Mesendoderm (in vitro differentiated cells): ENCODE results near the gene HAPLN2.

Experiments
- DNase-seq: peaks from one replicate; pipeline ENCODE4 v3.0.0; 2013
- H2AK5ac ChIP-seq: 2 replicates; pipeline ENCODE4 v1.6.1; 2013; ENCODE audit warnings: low read length, inconsistent platforms
- H2BK120ac ChIP-seq: 2 replicates; pipeline ENCODE4 v1.6.1; 2013; ENCODE audit warnings: low read depth, mild to moderate bottlenecking, low read length, moderate library complexity, mixed read lengths
- H2BK15ac ChIP-seq: replicated peaks from 2 replicates; pipeline ENCODE4 v1.6.1; 2013; ENCODE audit warnings: low read depth, mild to moderate bottlenecking, moderate library complexity
- H2BK5ac ChIP-seq: 2 replicates; pipeline ENCODE4 v1.6.1; 2013; ENCODE audit warnings: low read length, inconsistent platforms
- H3K18ac ChIP-seq: 2 replicates; pipeline ENCODE4 v1.6.1; 2013; ENCODE audit warnings: mild to moderate bottlenecking, low read length, mixed read lengths
- H3K23ac ChIP-seq: one replicate; pipeline ENCODE4 v1.6.1; 2013; ENCODE audit warnings: low read length
- H3K27ac ChIP-seq: 2 replicates; pipeline ENCODE4 v1.5.1; 2013; ENCODE audit warnings: low read depth, mild to moderate bottlenecking, inconsistent platforms, low read length, moderate library complexity
- H3K27me3 ChIP-seq: 2 replicates; pipeline ENCODE4 v1.6.1; 2013; ENCODE audit warnings: low read length, control low read depth, mild to moderate bottlenecking, inconsistent platforms; ENCODE audit not compliant: insufficient read depth, poor library complexity
- H3K36me3 ChIP-seq: 2 replicates; pipeline ENCODE4 v1.6.1; 2013; ENCODE audit warnings: low read length, inconsistent platforms; ENCODE audit not compliant: control insufficient read depth, insufficient read depth
- H3K4ac ChIP-seq: one replicate; pipeline ENCODE4 v1.6.1; 2013; ENCODE audit warnings: low read depth, mild to moderate bottlenecking, low read length, moderate library complexity
- H3K4me1 ChIP-seq: 2 replicates; pipeline ENCODE4 v1.6.1; 2013; ENCODE audit warnings: low read depth, low read length, inconsistent platforms; ENCODE audit not compliant: control insufficient read depth
- H3K4me2 ChIP-seq: 2 replicates; pipeline ENCODE4 v1.6.1; 2013; ENCODE audit warnings: low read length
- H3K4me3 ChIP-seq: 2 replicates; pipeline ENCODE4 v1.5.1; 2013; ENCODE audit warnings: mild to moderate bottlenecking, low read length
- H3K56ac ChIP-seq: one replicate; pipeline ENCODE4 v1.6.1; 2013; ENCODE audit warnings: low read length
- H3K79me1 ChIP-seq: 2 replicates; pipeline ENCODE4 v1.6.1; 2013; ENCODE audit warnings: low read length, inconsistent platforms
- H3K79me2 ChIP-seq: 2 replicates; pipeline ENCODE4 v1.6.1; 2013; ENCODE audit warnings: mild to moderate bottlenecking, low read length; ENCODE audit not compliant: control insufficient read depth, insufficient read depth
- H3K9ac ChIP-seq: 2 replicates; pipeline ENCODE4 v1.6.1; 2013; ENCODE audit warnings: low read length, inconsistent platforms
- H4K5ac ChIP-seq: one replicate; pipeline ENCODE4 v1.6.1; 2013; ENCODE audit warnings: low read length
- H4K8ac ChIP-seq: one replicate; pipeline ENCODE4 v1.6.1; 2013; ENCODE audit warnings: low read depth, mild to moderate bottlenecking, control low read depth, low read length, moderate library complexity
- WGBS: extraction: QIAGEN DNeasy Blood & Tissue Kit; methylation state at CpG from one replicate; pipeline ENCODE4 v1.1.7; 2013; ENCODE audit warnings: low lambda C conversion rate, missing lambda C conversion rate; ENCODE audit not compliant: insufficient coverage; ENCODE audit errors: extremely low coverage; 5-methylcytosine and 5-hydroxymethylcytosine counted together

HAPLN2 gene

GRCh38 chr1:156644640-156645039, 25.4 kb downstream of the HAPLN2 start:
- Histone ChIP-seq H3K4me2 (no peak overlapping the region), H4K5ac (no peak overlapping the region), H4K8ac (no peak overlapping the region), H3K79me1 (no peaks in the 10 kb centered on the region), H2BK120ac (no peak overlapping the region), H3K79me2 (no peaks in the 10 kb centered on the region), H3K36me3 (no peaks in the 10 kb centered on the region), H2BK5ac (no peak overlapping the region), H3K27ac (no peak overlapping the region), H3K4ac (no peak overlapping the region), H3K27me3 (peaks cover 44% of the 10 kb centered on the region), H3K23ac (no peak overlapping the region), H3K4me3 (no peak overlapping the region), H2AK5ac (no peak overlapping the region), H3K4me1 (peaks cover 3% of the 10 kb centered on the region), H3K56ac (no peak overlapping the region), H3K18ac (no peak overlapping the region), H3K9ac (no peak overlapping the region), H2BK15ac (no peak overlapping the region)
- DNase-seq: no peak
- WGBS: no CpG with 5 or more reads among the region's 1 CpG

- no peak overlapping the region for H3K23ac ChIP-seq
- no peak overlapping the region for H4K8ac ChIP-seq
- no peak overlapping the region for H3K27ac ChIP-seq
- no peak overlapping the region for H2BK5ac ChIP-seq
- peaks cover 3% of the 10 kb centered on the region for H3K4me1 ChIP-seq
- DNase-seq: no peak
- H3K18ac ChIP-seq: no peak overlapping the region
- H3K4me3 ChIP-seq: no peak overlapping the region
- no peak overlapping the region for H3K56ac ChIP-seq
- H3K79me1 ChIP-seq: no peaks in the 10 kb centered on the region
- no CpG with 5 or more reads among the region's 3 CpGs for WGBS
- H3K9ac ChIP-seq: no peak overlapping the region
- H3K4ac ChIP-seq: no peak overlapping the region
- H3K4me2 ChIP-seq: no peak overlapping the region
- H3K79me2 ChIP-seq: no peaks in the 10 kb centered on the region
- H2AK5ac ChIP-seq: no peak overlapping the region
- H3K27me3 ChIP-seq: peaks cover 44% of the 10 kb centered on the region
- no peak overlapping the region for H2BK15ac ChIP-seq
- H2BK120ac ChIP-seq: no peak overlapping the region
- no peak overlapping the region for H4K5ac ChIP-seq
- H3K36me3 ChIP-seq: no peaks in the 10 kb centered on the region
Measured at GRCh38 chr1:156645056-156645455, 25.8 kb downstream of the HAPLN2 start.

- Histone ChIP-seq H2BK15ac (no peak overlapping the region), H4K8ac (no peak overlapping the region), H3K79me2 (no peaks in the 10 kb centered on the region), H3K4ac (no peak overlapping the region), H3K23ac (no peak overlapping the region), H3K27ac (no peak overlapping the region), H3K79me1 (no peaks in the 10 kb centered on the region), H3K18ac (no peak overlapping the region), H3K4me2 (no peak overlapping the region), H2BK5ac (no peak overlapping the region), H3K9ac (no peak overlapping the region), H3K4me3 (no peak overlapping the region), H4K5ac (no peak overlapping the region), H2BK120ac (no peak overlapping the region), H3K27me3 (peaks cover 44% of the 10 kb centered on the region), H3K36me3 (no peaks in the 10 kb centered on the region), H3K56ac (no peak overlapping the region), H2AK5ac (no peak overlapping the region), H3K4me1 (peaks cover 3% of the 10 kb centered on the region)
- DNase-seq: no peak
- no CpG with 5 or more reads among the region's 1 CpG for WGBS
Measured at GRCh38 chr1:156645666-156646065, 26.5 kb downstream of the HAPLN2 start.

GRCh38 chr1:156646738-156647211, 27.6 kb downstream of the HAPLN2 start:
- Histone ChIP-seq H3K9ac (no peak overlapping the region), H3K4ac (no peak overlapping the region), H2BK15ac (no peak overlapping the region), H2BK120ac (no peak overlapping the region), H4K8ac (no peak overlapping the region), H3K79me2 (no peaks in the 10 kb centered on the region), H3K4me1 (peaks cover 3% of the 10 kb centered on the region), H4K5ac (no peak overlapping the region), H3K4me3 (no peak overlapping the region), H3K27ac (no peak overlapping the region), H3K27me3 (peaks cover 36% of the 10 kb centered on the region), H3K4me2 (no peak overlapping the region), H3K56ac (no peak overlapping the region), H3K79me1 (no peaks in the 10 kb centered on the region), H3K18ac (no peak overlapping the region), H3K36me3 (no peaks in the 10 kb centered on the region), H2AK5ac (no peak overlapping the region), H3K23ac (no peak overlapping the region), H2BK5ac (no peak overlapping the region)
- no peak for DNase-seq
- WGBS: no CpG with 5 or more reads among the region's 51 CpGs

- no CpG with 5 or more reads among the region's 10 CpGs for WGBS
- Histone ChIP-seq H3K56ac (no peak overlapping the region), H3K36me3 (no peaks in the 10 kb centered on the region), H3K27me3 (peaks cover 32% of the 10 kb centered on the region), H2AK5ac (no peak overlapping the region), H3K4ac (no peak overlapping the region), H3K4me1 (peaks cover 3% of the 10 kb centered on the region), H4K5ac (no peak overlapping the region), H2BK120ac (no peak overlapping the region), H3K27ac (no peak overlapping the region), H3K79me2 (no peaks in the 10 kb centered on the region), H3K4me3 (no peak overlapping the region), H3K23ac (no peak overlapping the region), H3K4me2 (no peak overlapping the region), H3K79me1 (no peaks in the 10 kb centered on the region), H3K18ac (no peak overlapping the region), H3K9ac (no peak overlapping the region), H2BK5ac (no peak overlapping the region), H4K8ac (no peak overlapping the region), H2BK15ac (no peak overlapping the region)
- DNase-seq: no peak
Measured at GRCh38 chr1:156647351-156647750, 28.1 kb downstream of the HAPLN2 start.

- H3K27me3 ChIP-seq: peaks cover 24% of the 10 kb centered on the region
- no peaks in the 10 kb centered on the region for H3K4me1 ChIP-seq
- H3K36me3 ChIP-seq: no peaks in the 10 kb centered on the region
- no peak overlapping the region for H4K8ac ChIP-seq
- H3K27ac ChIP-seq: no peak overlapping the region
- H3K4me2 ChIP-seq: no peak overlapping the region
- no peak overlapping the region for H2BK15ac ChIP-seq
- no peak overlapping the region for H3K4ac ChIP-seq
- H2BK5ac ChIP-seq: no peak overlapping the region
- H3K18ac ChIP-seq: no peak overlapping the region
- H3K4me3 ChIP-seq: no peak overlapping the region
- H2BK120ac ChIP-seq: no peak overlapping the region
- no peak overlapping the region for H3K56ac ChIP-seq
- H3K79me1 ChIP-seq: no peaks in the 10 kb centered on the region
- no peak overlapping the region for H3K23ac ChIP-seq
- no peaks in the 10 kb centered on the region for H3K79me2 ChIP-seq
- H2AK5ac ChIP-seq: no peak overlapping the region
- H3K9ac ChIP-seq: no peak overlapping the region
- WGBS: no CpG with 5 or more reads among the region's 10 CpGs
- no peak overlapping the region for H4K5ac ChIP-seq
- no peak for DNase-seq
Measured at GRCh38 chr1:156648496-156648895, 29.3 kb downstream of the HAPLN2 start.
